ENCODE data around the gene CFAP46.

The CFAP46 gene

GRCh38 chr10:132835848-132836233, 106.5 kb downstream of the CFAP46 start:
- H3K4me2 ChIP-seq (ENCODE audit: low read depth, low read length, poor library complexity, severe bottlenecking), result no peak overlapping the region
- H3K36me3 ChIP-seq (ENCODE audit: low read length), result no peaks in the 10 kb centered on the region
- no peak overlapping the region for H3K27ac ChIP-seq (ENCODE audit: low read depth, low read length)
- no peaks in the 10 kb centered on the region for H3K9me3 ChIP-seq (ENCODE audit: insufficient read depth, low read length)
- TF ChIP-seq EZH2phosphoT487 (conservative IDR thresholded peaks at IDR 0.05; ENCODE audit: low read length) (no peak), CTCF (IDR thresholded peaks at IDR 0.05; ENCODE audit: insufficient read depth, low read length, poor library complexity, severe bottlenecking) (no peak)
- H3K79me2 ChIP-seq (ENCODE audit: insufficient read depth, low read length), result no peaks in the 10 kb centered on the region
- H3K9me2 ChIP-seq (replicated peaks; ENCODE audit: insufficient read depth, low read length), result no peaks in the 10 kb centered on the region
- H4K20me1 ChIP-seq (ENCODE audit: low read depth, low read length), result no peaks in the 10 kb centered on the region
- no peak overlapping the region for H3K9ac ChIP-seq (ENCODE audit: low read length)
- no peaks in the 10 kb centered on the region for H3F3A ChIP-seq (ENCODE audit: insufficient read depth)
- H3K4me3 ChIP-seq (ENCODE audit: insufficient read depth, low read length, poor library complexity, severe bottlenecking), result no peak overlapping the region
- no peaks in the 10 kb centered on the region for H3K27me3 ChIP-seq (ENCODE audit: low read length)
- no peak overlapping the region for H2AFZ ChIP-seq (ENCODE audit: low read depth, low read length, severe bottlenecking)

GRCh38 chr10:132834891-132835847, 107.2 kb downstream of the CFAP46 start:
- no peaks in the 10 kb centered on the region for H4K20me1 ChIP-seq (ENCODE audit: low read depth, low read length)
- H3K27me3 ChIP-seq (ENCODE audit: low read length), result no peaks in the 10 kb centered on the region
- no peaks in the 10 kb centered on the region for H3F3A ChIP-seq (ENCODE audit: insufficient read depth)
- no peaks in the 10 kb centered on the region for H3K79me2 ChIP-seq (ENCODE audit: insufficient read depth, low read length)
- H2AFZ ChIP-seq (ENCODE audit: low read depth, low read length, severe bottlenecking), result no peak overlapping the region
- no peaks in the 10 kb centered on the region for H3K9me2 ChIP-seq (replicated peaks; ENCODE audit: insufficient read depth, low read length)
- no peak for TF ChIP-seq EZH2phosphoT487 (conservative IDR thresholded peaks at IDR 0.05; ENCODE audit: low read length)
- TF ChIP-seq CTCF (IDR thresholded peaks at IDR 0.05; ENCODE audit: insufficient read depth, low read length, poor library complexity, severe bottlenecking), result no peak
- no peak overlapping the region for H3K4me3 ChIP-seq (ENCODE audit: insufficient read depth, low read length, poor library complexity, severe bottlenecking)
- H3K36me3 ChIP-seq (ENCODE audit: low read length), result no peaks in the 10 kb centered on the region
- no peaks in the 10 kb centered on the region for H3K9me3 ChIP-seq (ENCODE audit: insufficient read depth, low read length)
- no peak overlapping the region for H3K27ac ChIP-seq (ENCODE audit: low read depth, low read length)
- H3K9ac ChIP-seq (ENCODE audit: low read length), result no peak overlapping the region
- no peak overlapping the region for H3K4me2 ChIP-seq (ENCODE audit: low read depth, low read length, poor library complexity, severe bottlenecking)

GRCh38 chr10:132834311-132834761, 108.0 kb downstream of the CFAP46 start:
- H3K9me3 ChIP-seq (ENCODE audit: insufficient read depth, low read length), result no peaks in the 10 kb centered on the region

More at GRCh38 chr10:132834311-132834761, 108.0 kb downstream of the CFAP46 start:
- Histone ChIP-seq H3K27ac (ENCODE audit: low read depth, low read length) (no peak overlapping the region), H2AFZ (ENCODE audit: low read depth, low read length, severe bottlenecking) (no peak overlapping the region), H4K20me1 (ENCODE audit: low read depth, low read length) (no peaks in the 10 kb centered on the region), H3K79me2 (ENCODE audit: insufficient read depth, low read length) (no peaks in the 10 kb centered on the region), H3F3A (ENCODE audit: insufficient read depth) (no peaks in the 10 kb centered on the region), H3K9ac (ENCODE audit: low read length) (no peak overlapping the region), H3K9me2 (replicated peaks; ENCODE audit: insufficient read depth, low read length) (no peaks in the 10 kb centered on the region), H3K36me3 (ENCODE audit: low read length) (no peaks in the 10 kb centered on the region), H3K4me3 (ENCODE audit: insufficient read depth, low read length, poor library complexity, severe bottlenecking) (no peak overlapping the region), H3K4me2 (ENCODE audit: low read depth, low read length, poor library complexity, severe bottlenecking) (no peak overlapping the region), H3K27me3 (ENCODE audit: low read length) (no peaks in the 10 kb centered on the region)
- no peak for TF ChIP-seq EZH2phosphoT487 (conservative IDR thresholded peaks at IDR 0.05; ENCODE audit: low read length)
- TF ChIP-seq CTCF (IDR thresholded peaks at IDR 0.05; ENCODE audit: insufficient read depth, low read length, poor library complexity, severe bottlenecking), result no peak

All from SU-DHL-6 (cell line).